GM19452 (cell line): ENCODE results near the gene PHF2.
"Not testable (repeated sequence)": the region's sequence is repeated elsewhere in the genome, so short reads cannot be mapped to it uniquely, and the experiment has no call there.

Source experiments
- ATAC-seq: cut with Tn5 transposase; IDR thresholded peaks from one replicate; pipeline ENCODE4 v1.9.1; 2021; ENCODE audit not compliant: unreplicated experiment

The PHF2 gene

DNA sequence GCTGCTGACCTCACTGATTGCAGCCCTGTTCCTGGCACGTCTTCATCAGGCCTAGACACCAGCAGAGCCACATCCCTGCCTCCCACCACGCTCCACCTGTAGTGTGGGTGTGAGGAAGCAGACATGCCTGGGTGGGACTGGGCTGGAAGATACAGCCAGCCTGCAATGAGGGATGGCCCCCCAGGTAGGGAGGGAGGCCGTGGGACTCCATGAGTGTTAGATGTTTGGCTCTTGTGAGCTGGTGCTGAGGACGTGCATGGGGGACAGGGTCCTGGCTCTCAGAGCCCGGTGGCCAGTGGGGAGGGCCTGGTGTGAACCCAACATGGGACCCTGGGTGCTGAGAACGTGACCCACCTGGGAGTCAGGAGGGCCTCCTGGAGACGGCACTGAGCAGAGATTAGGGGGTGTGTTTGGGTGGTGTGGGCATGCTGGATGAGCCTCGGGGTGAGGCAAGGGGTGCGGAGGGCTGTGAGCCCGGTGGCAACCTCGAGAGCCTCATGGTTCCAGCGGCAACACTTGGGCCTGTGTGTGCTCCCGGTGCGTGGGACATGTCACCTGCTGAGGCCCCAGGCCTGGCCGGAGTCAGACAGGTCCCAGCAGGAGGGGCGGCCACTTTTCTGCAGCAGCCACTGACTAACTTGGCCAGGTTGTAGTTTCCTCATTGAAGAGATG lies 87.6 kb downstream of the PHF2 start:
- ATAC-seq: no peak

- no peak for ATAC-seq
These were observed 88.3 kb downstream of the PHF2 start for GRCh38 chr9:93664549-93665120.

DNA sequence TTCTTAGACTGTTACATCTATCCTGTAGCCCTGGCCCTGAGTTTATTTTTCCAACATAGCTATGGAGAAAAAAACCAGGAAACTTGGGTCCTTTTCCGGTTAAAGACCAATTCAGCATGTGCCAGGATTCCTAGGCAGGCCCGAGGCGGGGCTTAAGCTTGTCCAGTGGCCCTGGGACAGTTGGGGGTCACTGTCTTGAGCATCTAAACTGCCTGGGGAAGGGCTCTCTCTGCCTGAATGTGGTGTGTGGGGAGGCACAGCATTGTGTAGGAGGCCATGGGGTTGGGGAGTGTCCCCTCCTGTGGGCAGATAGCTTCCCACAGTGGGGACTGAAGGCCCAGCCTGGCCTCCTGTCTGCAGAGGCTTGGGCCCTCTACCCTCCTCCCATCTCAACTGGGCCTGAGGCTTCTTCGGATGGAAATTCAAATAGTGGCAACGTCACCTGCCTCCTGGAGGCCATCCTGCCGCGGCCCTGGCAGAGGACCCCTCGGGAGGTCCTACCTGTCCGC lies 88.8 kb downstream of the PHF2 start:
- ATAC-seq: no peak

DNA sequence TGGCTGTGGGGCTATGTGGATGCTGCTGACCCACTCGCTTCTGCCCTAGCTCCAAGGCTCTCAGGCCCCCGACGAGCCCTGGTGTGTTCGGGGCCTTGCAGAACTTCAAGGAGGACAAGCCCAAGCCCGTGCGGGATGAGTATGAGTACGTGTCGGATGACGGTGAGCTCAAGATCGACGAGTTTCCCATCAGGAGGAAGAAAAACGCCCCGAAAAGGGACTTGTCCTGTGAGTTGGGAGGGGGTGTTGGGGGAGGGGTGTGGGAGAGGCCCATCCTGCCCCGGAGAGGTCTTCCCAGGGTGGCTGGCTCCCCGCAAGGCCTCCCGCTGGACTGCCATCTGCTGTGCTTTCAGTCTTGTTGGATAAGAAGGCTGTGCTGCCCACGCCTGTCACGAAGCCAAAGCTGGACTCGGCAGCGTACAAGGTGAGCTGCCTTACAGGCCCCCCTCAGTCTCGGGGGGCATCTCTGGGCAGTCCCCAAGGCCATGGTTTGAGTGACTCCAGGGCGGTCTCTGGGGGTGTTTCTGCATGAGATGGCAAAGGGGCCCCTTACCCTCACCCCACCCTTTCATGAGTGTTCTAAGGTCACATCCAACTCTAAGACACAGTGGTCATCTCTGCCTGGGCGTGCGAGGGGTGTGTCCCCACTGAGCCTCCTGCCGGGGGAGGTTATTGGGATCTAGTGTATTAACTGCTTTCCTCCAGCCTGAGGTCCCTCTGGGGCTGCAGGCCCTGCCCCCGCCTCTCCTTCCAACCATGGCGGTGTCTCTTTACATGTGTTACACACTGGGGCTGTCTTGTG lies 89.5 kb downstream of the PHF2 start:
- no peak for ATAC-seq

DNA sequence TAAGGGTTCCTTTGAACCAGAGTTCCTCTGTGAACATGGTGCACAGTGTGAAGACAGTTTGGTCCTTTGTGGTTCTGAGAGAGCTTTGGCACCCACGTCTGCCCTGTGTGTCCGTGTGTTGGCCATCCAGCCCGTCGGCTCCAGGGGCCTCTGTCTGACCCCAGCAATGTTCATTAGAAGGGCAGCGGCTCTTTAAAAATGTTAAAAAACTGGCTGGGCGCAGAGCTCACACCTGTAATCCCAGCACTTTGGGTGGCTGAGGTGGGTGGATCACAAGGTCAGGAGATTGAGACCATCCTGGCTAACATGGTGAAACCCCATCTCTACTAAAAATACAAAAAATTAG lies 90.0 kb downstream of the PHF2 start:
- not testable (repeated sequence) for ATAC-seq

GRCh38 chr9:93667006-93667405 lies 90.6 kb downstream of the PHF2 start:
- ATAC-seq: no peak

DNA sequence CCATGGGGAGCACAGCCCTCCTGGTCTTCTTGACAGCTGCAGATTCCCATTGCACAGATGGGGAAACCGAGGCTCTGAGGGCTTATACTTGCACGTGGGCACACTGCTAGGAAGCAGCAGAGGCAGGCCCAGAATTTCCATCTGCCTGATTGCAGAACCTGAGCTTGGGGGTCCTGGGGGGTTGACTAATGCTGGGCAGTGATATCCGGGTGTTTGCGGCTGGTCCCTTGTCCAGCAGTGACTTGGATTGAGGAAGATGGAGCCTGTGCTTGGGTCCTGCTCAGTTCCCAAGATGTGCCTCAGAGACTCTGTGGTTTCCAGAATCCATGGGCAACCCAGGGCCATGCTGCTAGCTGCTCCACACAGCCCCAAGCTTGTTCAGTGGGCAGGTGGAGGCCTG lies 91.2 kb downstream of the PHF2 start:
- no peak for ATAC-seq

- ATAC-seq: no peak
These were observed 92.0 kb downstream of the PHF2 start for GRCh38 chr9:93668261-93668871.

GRCh38 chr9:93669116-93669957 lies 93.0 kb downstream of the PHF2 start:
- ATAC-seq: no peak

- ATAC-seq: no peak
These were observed 93.5 kb downstream of the PHF2 start for GRCh38 chr9:93669958-93670207.

- no peak for ATAC-seq
These were observed 94.0 kb downstream of the PHF2 start for GRCh38 chr9:93670208-93671019.

- ATAC-seq: no peak
These were observed 94.6 kb downstream of the PHF2 start for GRCh38 chr9:93671020-93671338.

DNA sequence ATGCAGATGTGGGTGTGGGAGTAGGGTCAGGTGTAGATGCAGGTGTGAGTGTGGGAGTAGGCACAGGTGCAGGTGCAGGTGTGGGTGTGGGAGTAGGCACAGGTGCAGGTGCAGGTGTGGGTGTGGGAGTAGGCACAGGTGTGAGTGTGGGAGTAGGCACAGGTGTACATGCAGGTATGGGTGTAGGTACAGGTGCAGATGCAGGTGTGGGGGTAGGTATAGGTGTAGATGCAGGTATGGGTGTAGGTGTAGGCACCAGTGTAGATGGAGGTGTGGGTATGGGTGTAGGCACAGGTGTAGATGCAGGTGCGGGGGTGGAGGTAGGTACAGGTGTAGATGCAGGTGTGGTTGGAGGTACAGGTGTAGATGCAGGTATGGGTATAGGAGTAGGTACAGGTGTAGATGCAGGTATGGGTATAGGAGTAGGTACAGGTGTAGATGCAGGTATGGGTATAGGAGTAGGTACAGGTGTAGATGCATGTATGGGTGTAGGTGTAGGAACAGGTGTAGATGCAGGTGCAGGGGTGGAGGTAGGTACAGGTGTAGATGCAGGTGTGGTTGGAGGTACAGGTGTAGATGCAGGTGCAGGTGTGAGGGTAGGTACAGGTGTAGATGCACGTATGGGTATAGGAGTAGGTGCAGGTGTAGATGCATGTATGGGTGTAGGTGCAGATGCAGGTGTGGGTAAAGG lies 96.1 kb downstream of the PHF2 start:
- not testable (repeated sequence) for ATAC-seq

DNA sequence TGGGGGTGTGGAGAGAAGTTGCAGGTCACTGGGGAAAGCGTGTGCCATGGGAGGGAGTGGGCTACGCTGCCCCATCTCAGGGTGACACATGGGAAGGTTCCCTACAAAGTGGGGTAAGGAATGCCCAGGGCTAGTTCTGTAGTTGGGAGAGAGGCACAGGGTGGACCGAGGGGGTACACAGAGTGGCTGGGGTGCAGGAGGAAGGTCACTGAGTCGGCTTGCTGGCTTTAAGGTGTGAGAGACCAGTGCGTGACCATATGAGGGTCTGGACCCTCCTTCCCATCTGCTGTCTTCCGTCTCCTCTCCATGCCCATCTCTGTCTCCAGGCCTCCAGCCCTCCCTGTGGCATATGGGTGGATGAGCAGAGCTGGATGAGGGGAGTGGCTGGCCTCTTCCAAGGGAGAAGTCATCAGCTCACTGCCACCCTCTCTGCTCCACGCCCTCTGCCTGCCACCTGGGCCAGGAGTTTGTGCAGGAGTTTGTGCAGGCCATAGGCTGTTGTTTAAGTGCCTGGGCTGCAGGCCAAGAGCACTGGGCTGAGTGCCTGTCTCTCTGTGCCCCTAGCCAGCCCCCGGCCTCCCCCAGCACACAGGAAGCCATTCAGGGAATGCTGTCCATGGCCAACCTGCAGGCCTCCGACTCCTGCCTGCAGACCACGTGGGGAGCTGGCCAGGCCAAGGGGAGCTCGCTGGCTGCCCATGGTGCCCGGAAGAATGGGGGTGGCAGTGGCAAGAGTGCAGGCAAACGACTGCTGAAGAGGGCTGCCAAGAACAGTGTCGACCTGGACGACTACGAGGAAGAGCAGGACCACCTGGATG lies 96.8 kb downstream of the PHF2 start:
- ATAC-seq: no peak

DNA sequence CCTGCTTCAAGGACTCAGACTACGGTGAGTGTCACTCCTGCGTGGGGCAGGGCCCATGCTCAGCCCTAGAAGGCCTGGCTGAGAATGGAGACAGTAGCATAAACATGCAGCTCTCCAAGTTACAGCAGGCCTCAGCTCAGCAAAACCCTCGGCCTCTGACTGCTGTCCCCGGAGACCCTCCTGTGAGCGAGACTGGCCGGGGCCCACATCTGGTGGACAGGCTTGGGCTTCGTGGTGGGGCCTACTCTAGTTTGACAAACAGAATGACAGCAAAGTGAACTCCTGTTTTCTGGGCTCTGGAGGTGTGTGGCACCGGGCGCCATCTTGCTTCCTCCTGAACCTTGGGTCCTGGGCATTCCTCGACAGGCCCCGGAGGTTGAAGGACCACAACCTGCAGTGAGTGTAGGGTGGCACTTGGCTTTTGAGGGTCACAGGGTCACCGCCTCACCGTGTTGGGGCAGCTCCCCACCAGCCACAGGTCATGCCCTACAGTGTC lies 97.5 kb downstream of the PHF2 start:
- ATAC-seq: no peak

DNA sequence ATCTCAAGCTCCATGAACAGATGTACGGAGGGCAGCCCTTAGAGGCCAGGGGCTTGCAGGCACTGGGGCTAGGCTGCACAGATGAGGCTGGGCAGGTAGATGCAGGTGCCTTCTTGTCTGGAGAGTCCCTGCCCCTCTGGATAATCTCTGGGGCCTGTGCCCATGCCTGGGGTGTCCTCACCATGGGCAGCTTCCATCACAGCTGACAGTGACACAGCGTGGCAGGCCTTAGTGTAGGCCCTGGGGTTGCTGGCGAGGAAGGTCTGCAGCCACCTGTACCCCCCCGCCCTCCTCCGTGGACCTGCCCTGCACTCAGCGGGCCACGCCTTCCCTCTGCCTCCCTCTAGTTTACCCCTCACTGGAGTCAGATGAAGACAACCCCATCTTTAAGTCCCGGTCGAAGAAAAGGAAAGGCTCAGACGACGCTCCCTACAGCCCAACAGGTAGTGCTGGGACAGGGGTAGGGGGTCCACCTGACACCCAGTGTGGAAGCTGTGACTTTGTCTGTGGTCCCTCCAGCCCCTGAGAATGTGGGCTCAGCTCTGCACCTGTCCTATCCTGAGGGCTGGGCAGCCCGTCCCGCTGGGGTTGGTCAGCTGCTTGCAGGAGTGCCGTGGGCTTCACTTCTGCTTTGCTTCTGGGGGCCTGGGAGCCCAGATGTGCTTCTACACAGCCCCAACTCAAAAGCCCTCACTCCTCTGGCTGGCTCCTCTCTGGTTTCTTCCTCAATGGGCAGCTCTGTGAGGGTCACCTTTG lies 98.4 kb downstream of the PHF2 start:
- no peak for ATAC-seq

GRCh38 chr9:93675336-93676150 lies 99.2 kb downstream of the PHF2 start:
- no peak for ATAC-seq
